GM20431 (cell line): ENCODE measurements around the gene KHDRBS2.

Experiments
- in situ Hi-C: fragments of 300-500 bp; cut with MseI, MboI; formaldehyde crosslinking; loops from one replicate; pipeline ENCODE4 v1.15.0; 2020; ENCODE audit warnings: low sequenced_read_pairs; ENCODE audit not compliant: unreplicated experiment

The KHDRBS2 gene

DNA sequence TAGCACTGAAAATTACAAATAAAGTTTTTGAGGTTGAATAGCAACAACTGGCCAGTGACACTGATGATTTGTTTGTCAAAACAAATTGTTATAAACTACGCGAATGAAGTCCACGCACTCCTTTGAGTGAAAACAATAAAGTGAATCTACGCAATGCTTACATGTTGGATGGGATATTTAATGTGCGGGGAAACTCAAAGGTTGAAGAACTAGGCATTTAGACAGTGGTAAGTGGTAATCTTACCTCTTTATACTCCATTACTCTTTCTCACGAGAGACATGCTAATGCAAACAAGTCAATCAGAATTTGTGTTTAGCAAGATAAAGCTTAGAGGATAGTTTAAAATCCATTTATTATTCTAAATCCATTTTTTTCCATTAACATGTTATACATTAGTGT lies 606.4 kb downstream of the KHDRBS2 start:
- in situ Hi-C loops: no loop called here

DNA sequence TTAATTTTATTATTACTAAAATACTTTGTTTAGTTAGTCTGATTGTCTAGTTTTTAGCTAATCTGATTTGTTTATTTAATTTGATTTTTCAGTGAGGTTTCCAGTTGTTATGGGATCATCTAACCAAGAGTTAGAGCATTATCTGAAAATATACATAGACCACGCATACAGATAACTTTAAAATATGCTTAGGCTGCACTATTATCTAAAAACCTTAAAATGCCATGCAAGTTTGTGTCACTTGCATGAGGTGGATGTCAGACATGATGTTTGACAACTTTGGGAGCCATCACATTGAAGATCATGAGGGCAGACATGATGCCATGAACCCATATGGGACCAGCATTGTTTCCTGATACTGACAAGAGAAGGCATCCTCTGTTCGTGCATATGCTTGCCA lies 610.3 kb downstream of the KHDRBS2 start:
- in situ Hi-C loops: no loop called here

DNA sequence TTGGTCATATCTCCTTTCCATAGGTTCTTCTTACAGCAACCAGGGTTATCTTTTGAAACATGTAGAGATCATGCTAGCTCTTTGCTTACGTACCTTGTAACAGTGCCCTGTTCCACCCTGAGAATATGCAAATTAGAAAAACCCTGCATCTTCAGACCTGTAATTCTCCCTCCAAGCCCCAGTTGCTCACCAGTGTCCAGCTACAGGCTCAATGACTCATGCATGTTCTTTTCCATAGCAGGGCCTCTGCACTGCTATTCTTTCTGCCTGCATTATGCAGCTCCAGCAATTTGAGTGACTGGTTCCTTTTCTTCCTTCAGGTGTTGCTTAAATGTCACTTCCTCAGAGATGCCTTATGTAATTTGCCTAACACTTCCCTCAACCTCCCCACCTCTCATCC lies 636.2 kb downstream of the KHDRBS2 start:
- in situ Hi-C loops: no loop called here

DNA sequence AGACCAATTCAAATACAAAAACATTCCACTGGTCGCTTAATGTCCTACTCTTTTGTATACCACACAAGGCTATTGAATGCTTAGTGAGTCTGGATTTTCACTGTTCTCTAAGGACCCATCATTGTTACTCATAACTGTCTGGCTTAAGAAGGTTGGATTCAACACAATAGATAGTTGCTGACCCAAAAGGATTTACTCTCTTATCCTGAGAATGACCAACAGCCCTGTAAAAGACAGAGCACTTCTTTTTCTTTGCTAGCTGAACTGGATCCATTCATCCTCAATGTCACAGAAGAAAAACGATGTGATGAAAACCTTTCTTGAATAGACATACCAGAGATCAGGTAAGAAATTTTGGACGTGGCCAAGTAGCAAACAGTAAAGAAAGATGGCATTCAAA lies 645.6 kb downstream of the KHDRBS2 start:
- in situ Hi-C loops: no loop called here
